ENCODE measurements around the gene RFX1.

GRCh38 chr19:14019100-14019499 lies 13.0 kb upstream of the RFX1 start:
- TF ChIP-seq CTCF (conservative IDR thresholded peaks at IDR 0.05) (no peak), EZH2 (IDR thresholded peaks at IDR 0.05; ENCODE audit: low read depth) (no peak)

Data from PC-9 (cell line).